Measurements from ENCODE around the gene PI4KA. TPM values are rescaled to one million over a fixed set of nuclear protein-coding genes. Genes with fewer than 3 reads are reported as not detected.

PI4KA gene
- total RNA-seq, 1 experiment from 2014 or later: 54.3 TPM

DNA sequence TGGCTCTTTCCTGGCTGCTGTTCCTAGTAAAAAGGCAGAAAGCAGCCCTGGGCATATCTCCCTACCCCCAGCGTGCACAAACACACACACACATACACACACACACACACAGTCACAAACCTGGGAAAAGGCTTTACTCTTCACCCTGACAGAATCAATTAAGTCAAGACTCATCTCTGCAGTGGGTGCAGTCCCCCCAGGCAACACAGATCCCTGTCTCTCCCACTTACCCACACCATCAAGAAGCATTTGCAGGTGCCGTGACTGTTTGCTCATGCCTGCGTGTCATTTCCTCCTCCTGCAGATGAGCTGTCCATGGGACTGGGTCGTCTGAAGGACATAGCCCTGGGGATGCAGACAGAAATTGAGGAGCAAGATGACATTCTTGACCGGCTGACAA is 28.8 kb upstream of the PI4KA start:
- no peak for DNase-seq (ENCODE audit: low read depth, low spot score)
- H3K4me3 ChIP-seq (ENCODE audit: low read depth in 2 of 2, low read length in 2 of 2): no peak overlapping the region
- H3K27me3 ChIP-seq (ENCODE audit: control insufficient read depth, insufficient read depth, low read length): no peaks in the 10 kb centered on the region
- TF ChIP-seq TCF7L2 (IDR thresholded peaks at IDR 0.05; ENCODE audit: low read depth, low read length) (no peak), POLR2AphosphoS5 (IDR thresholded peaks at IDR 0.05; ENCODE audit: low read depth, low read length) (no peak), SIN3A (IDR thresholded peaks at IDR 0.05; ENCODE audit: borderline replicate concordance, insufficient read depth, low read depth, low read length) (no peak)
- TF ChIP-seq, protein P1, sequence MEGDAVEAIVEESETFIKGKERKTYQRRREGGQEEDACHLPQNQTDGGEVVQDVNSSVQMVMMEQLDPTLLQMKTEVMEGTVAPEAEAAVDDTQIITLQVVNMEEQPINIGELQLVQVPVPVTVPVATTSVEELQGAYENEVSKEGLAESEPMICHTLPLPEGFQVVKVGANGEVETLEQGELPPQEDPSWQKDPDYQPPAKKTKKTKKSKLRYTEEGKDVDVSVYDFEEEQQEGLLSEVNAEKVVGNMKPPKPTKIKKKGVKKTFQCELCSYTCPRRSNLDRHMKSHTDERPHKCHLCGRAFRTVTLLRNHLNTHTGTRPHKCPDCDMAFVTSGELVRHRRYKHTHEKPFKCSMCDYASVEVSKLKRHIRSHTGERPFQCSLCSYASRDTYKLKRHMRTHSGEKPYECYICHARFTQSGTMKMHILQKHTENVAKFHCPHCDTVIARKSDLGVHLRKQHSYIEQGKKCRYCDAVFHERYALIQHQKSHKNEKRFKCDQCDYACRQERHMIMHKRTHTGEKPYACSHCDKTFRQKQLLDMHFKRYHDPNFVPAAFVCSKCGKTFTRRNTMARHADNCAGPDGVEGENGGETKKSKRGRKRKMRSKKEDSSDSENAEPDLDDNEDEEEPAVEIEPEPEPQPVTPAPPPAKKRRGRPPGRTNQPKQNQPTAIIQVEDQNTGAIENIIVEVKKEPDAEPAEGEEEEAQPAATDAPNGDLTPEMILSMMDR (IDR thresholded peaks at IDR 0.05): no peak
- TF ChIP-seq, protein P2, sequence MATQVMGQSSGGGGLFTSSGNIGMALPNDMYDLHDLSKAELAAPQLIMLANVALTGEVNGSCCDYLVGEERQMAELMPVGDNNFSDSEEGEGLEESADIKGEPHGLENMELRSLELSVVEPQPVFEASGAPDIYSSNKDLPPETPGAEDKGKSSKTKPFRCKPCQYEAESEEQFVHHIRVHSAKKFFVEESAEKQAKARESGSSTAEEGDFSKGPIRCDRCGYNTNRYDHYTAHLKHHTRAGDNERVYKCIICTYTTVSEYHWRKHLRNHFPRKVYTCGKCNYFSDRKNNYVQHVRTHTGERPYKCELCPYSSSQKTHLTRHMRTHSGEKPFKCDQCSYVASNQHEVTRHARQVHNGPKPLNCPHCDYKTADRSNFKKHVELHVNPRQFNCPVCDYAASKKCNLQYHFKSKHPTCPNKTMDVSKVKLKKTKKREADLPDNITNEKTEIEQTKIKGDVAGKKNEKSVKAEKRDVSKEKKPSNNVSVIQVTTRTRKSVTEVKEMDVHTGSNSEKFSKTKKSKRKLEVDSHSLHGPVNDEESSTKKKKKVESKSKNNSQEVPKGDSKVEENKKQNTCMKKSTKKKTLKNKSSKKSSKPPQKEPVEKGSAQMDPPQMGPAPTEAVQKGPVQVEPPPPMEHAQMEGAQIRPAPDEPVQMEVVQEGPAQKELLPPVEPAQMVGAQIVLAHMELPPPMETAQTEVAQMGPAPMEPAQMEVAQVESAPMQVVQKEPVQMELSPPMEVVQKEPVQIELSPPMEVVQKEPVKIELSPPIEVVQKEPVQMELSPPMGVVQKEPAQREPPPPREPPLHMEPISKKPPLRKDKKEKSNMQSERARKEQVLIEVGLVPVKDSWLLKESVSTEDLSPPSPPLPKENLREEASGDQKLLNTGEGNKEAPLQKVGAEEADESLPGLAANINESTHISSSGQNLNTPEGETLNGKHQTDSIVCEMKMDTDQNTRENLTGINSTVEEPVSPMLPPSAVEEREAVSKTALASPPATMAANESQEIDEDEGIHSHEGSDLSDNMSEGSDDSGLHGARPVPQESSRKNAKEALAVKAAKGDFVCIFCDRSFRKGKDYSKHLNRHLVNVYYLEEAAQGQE (IDR thresholded peaks at IDR 0.05; ENCODE audit: insufficient read depth in 1 of 2, low read depth in 2 of 2, low read length in 1 of 2): no peak
- H3K36me3 ChIP-seq (ENCODE audit: control insufficient read depth, insufficient read depth, low read length): no peaks in the 10 kb centered on the region; the same call in 1 of the 2 replicates
- in situ Hi-C loops (cut with HindIII; ENCODE audit: low pct_unique_long_range_greater_than_20kb, low sequenced_read_pairs) (no loop called here), intact Hi-C loops (cut with micrococcal nuclease; ENCODE audit: unreplicated experiment) (loop anchor here (10.0 kb wide), 1 partner anchor 57 kb away; no protein-coding TSS in a partner anchor)
- CTCF ChIA-PET: no interaction called here
- H3K4me1 ChIP-seq (ENCODE audit: control insufficient read depth, insufficient read depth, low read length): peaks cover 6% of the 10 kb centered on the region
- no peak for ATAC-seq
- no TSS peak for BruUV-seq (replicated peaks)
- POLR2A ChIA-PET: no interaction called here
- no peak overlapping the region for H3K27ac ChIP-seq (ENCODE audit: low read length)
- no peaks in the 10 kb centered on the region for H3K9me3 ChIP-seq (ENCODE audit: control insufficient read depth, insufficient read depth, low read depth, low read length)

GRCh38 chr22:20885557-20886323 is 27.1 kb upstream of the PI4KA start:
- TF ChIP-seq POLR2AphosphoS5 (IDR thresholded peaks at IDR 0.05; ENCODE audit: low read depth, low read length): no peak
- TF ChIP-seq, protein P1 (IDR thresholded peaks at IDR 0.05): peak; percentile 90
- no TSS peak for BruUV-seq (replicated peaks)
- intact Hi-C loops (cut with micrococcal nuclease; ENCODE audit: unreplicated experiment) (loop anchor here (10.0 kb wide), 1 partner anchor 59 kb away; no protein-coding TSS in a partner anchor), in situ Hi-C loops (cut with HindIII; ENCODE audit: low pct_unique_long_range_greater_than_20kb, low sequenced_read_pairs) (no loop called here)
- H3K4me1 ChIP-seq (ENCODE audit: control insufficient read depth, insufficient read depth, low read length): peaks cover 6% of the 10 kb centered on the region
- ChIA-PET CTCF (interaction anchor here (0.5 to 1.3 kb wide), 12 partner anchors 8 to 181 kb away, joined by 3 to 7 read pairs (median 4); no protein-coding TSS in a partner anchor), POLR2A (interaction anchor here (1.0 kb wide), 1 partner anchor 26 kb away, joined by 3 read pairs; no protein-coding TSS in a partner anchor)
- no peak overlapping the region for H3K4me3 ChIP-seq (ENCODE audit: low read depth in 2 of 2, low read length in 2 of 2)
- no peaks in the 10 kb centered on the region; the same call in 1 of the 2 replicates for H3K36me3 ChIP-seq (ENCODE audit: control insufficient read depth, insufficient read depth, low read length)
- peak; percentile 100 for ATAC-seq
- peak; percentile 72 for DNase-seq (ENCODE audit: low read depth, low spot score)
- no peaks in the 10 kb centered on the region for H3K9me3 ChIP-seq (ENCODE audit: control insufficient read depth, insufficient read depth, low read depth, low read length)
- H3K27ac ChIP-seq (ENCODE audit: low read length): peak overlapping the region; percentile 59
- H3K27me3 ChIP-seq (ENCODE audit: control insufficient read depth, insufficient read depth, low read length): no peaks in the 10 kb centered on the region
